Pons (tissue), 1 donor: Measurements from ENCODE around the gene ZNF292.
"Not testable (repeated sequence)": the region's sequence is repeated elsewhere in the genome, so short reads cannot be mapped to it uniquely, and the experiment has no call there.

Source experiments
- DNase-seq: peaks from one replicate; pipeline ENCODE4 v3.0.0-alpha.2; 2016; ENCODE audit warnings: low spot score

The ZNF292 gene

DNA sequence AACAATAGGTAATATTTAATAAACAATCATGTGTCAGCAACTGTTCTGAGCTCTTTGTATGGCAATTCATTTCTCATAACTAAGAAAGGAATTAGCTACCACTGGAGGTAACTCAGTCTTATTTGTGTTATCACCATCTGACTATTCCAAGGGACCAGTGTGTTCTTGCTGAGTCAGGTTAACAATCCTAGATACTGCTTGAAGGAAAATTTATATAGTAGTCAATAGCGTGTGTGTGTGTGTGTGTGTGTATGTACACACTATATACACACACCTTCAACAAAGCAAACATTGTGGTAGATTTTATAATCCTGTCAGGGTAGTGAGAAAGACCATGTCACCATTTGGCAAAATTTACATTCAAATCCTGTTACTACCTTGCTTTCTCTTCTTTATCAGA is 121.3 kb downstream of the ZNF292 start:
- no peak for DNase-seq

DNA sequence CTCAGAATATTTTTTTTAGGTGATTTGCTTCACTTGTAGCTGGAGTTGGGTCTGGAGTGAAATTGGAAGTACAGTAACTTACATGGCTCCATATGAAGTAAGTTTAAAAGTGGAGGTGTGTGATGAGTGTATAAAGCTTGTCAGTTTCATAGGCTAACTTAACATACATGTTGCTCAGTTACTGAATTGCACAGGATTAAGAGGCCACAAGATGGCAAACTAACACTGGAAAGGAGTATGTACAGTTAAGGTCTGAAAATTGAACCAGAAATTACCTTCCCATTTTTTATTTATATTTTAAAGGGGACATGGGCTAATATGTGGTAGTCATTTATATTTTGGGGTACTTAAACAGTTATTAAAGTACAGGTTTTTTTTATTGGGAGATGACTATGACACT is 121.8 kb downstream of the ZNF292 start:
- DNase-seq, result no peak

DNA sequence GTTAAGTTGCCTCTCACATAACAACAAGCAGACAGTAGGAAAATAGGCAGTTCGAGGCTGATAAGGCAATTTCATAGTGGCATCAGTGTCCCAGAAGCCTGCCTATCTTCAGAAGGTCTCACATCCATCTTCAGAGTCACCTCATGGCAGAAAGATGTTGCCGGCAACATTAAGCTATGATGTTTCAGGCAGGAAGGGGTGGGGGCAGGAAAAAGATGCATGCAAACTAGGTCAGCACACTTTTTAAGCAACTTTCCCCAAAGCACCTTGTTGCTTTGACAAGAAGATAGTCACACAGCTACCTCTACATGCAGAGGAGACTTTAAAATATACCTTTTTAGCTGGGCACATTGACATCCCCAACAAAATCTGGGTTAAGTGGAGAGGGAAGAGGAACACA is 123.8 kb downstream of the ZNF292 start:
- DNase-seq, result no peak

DNA sequence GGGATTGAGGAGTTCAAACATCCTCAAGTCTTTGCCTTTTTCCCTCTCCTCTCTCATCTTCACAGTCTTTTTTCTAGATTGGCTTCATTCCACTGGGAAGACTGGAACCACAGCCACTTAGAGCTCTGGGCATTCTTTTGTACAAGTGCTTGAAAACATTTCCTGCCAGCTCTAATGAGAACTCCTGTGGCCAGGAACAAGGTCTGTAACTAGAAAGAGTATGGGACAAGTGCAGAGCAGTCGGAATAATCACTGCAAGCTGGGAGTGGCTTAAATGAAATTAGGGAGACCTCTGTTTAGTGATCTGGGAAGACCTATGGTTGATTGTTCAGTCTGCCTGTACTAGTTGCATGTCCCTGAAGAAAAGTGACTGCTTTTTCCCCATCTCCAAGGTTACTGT is 126.1 kb downstream of the ZNF292 start:
- DNase-seq, result no peak

DNA sequence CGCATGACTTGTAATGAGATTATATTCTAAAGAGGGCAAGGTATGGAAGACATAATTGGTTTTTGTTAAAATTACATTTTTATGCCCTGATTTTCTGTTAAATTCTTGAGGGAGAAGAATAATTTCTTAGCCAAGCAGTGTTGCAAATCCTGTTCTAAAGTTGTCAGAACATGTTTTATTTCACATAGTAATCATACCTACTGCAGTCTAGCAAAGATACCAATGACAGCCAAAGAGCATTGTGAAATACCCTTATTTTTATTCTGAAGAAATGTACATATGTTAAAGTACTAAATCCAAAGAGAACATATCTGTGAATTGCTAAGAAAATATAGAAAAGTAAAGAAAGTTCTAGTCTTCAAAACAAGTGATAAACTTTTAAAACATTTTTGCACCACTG is 127.4 kb downstream of the ZNF292 start:
- DNase-seq, result no peak

DNA sequence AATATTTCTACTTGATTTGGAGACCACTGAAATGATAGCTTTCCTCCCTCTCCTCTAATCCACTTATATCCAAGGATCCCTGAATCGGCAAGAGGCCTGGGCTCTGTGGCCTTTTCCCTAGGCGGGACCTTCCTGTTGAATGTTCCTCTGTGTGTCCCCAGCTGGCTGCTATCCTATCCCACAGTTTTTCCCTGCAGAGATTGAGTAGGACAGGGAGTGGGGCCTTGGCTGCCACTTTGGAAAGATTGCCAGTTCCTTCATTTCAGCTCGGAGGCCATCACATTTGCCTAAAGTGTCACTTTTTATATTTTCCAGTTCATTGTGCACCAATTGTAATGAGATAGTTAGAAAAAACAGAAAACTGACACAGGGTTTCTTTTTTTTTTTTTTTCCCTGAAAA is 128.1 kb downstream of the ZNF292 start:
- no peak for DNase-seq

DNA sequence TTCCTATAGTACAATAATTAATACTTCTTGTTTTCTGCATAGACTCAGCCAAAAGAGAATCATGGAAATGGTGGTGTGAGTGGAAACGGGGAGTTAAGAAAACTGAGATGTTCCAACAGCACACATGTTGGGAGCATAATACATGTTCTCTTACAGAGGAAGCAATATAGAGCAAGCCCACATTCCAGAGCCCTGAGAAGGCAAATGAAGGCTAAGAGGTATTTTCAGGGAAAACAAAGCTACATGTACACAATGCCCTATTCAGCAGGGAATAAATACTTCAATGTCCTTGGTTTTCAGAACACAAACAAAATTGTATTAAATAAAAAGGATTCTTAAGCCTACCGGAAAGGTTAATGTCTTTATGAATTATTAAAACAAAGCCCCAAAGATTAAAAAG is 131.9 kb downstream of the ZNF292 start:
- no peak for DNase-seq

DNA sequence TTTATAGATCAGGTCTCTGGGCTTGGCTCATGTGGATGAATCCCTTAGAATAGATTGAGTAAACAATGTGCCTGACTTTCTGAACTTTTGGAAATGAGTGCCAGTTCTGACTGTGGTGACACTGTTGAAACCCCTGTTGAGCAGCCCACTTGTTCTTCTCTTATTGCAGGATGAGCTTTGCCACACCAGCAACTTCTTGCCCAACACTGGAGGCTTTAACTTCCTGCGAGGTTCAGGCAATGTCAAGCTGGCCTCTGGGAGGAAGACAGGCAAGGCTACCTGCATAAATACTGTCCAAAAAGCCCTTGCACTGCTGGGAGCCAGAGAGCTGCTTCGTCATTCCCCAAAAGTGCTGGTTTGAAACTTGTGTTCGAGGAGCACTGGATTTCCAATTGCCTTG is 134.2 kb downstream of the ZNF292 start:
- DNase-seq, result no peak

DNA sequence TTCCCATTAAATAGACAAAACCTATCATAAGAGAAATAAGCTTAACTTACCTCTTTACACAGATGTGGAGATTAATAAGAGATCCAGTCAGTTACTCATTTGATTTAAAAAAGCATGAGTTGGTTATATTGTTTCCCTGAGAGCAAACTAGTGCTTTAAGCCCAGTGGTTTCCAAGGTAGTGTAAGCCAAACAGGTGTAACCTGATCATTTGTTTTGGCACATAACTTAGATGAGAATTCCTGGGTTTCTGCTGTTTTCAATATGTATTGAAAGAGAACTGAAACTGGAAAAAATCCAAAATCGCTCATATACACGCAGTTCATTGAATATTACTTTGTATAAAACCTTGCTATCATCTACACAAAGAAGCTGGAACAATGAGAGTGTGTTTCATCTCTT is 136.5 kb downstream of the ZNF292 start:
- no peak for DNase-seq

DNA sequence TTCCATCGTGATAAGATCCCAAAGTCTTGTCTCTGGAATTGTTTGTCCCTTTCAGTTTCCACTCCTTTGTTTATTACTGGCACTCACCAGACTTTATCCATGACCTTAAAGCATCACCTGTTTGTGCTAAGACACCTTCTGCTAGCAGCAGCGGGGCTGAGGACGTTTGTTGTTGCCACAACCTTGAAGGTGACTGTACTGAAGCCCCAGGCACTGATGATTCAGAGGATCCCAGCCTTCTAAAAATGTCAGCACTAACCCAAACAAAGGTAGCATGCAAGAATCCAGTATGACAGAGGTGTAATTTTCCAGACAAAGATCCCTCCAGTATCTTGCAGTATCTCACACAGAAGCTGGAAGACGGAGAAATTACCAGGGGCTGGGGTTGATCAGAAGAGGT is 138.2 kb downstream of the ZNF292 start:
- DNase-seq, result no peak

DNA sequence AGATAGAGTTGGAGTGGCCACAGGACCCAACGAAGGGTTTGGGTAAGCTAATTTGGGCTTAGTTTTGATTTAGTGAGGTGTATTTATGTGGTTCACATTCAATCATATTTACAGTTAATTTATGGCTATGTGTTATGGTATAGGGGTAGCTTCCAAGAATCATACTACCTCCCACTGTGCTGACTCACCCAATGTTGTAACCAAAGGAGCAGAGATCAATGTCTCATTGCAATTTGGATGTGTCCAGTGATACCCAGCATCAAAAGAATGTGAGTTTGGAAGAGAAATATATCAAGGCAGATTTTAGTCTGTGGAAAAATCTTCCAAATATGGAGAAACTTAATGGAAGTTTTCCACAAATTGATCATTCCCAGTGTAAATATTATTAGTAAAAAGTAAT is 141.8 kb downstream of the ZNF292 start:
- DNase-seq, result no peak

DNA sequence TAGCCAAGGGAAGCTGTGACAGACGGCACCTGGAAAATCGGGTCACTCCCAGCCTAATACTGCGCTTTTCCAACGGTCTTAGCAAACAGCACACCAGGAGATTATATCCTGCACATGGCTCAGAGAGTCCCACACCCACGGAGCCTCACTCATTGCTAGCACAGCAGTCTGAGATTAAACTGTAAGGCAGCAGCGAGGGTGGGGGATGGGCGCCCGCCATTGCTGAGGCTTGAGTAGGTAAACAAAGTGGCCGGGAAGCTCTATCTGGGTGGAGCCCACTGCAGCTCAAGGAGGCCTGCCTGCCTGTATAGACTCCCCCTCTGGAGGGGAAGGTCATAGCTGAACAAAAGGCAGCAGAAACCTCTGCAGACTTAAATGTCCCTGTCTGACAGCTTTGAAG is 145.9 kb downstream of the ZNF292 start:
- DNase-seq, result not testable (repeated sequence)

DNA sequence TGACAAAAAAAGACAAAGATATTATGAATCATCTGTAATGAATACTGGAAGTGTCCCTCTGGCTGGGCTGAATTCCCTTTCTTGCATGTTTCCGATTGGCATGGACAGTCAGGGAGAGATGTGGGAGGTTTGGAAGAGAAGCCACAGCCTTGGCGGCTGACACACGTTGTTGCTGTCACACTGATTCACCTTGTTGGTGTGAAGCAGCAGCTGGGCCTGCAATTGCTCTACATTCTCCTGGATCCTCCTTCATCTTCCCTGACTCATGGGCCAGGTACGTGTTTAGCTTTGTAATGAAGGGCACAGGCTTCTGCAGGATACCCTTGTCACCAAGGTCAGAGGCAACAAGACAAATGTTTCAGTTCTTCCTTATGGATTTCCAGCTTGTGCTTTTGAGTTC is 153.6 kb downstream of the ZNF292 start:
- no peak for DNase-seq

DNA sequence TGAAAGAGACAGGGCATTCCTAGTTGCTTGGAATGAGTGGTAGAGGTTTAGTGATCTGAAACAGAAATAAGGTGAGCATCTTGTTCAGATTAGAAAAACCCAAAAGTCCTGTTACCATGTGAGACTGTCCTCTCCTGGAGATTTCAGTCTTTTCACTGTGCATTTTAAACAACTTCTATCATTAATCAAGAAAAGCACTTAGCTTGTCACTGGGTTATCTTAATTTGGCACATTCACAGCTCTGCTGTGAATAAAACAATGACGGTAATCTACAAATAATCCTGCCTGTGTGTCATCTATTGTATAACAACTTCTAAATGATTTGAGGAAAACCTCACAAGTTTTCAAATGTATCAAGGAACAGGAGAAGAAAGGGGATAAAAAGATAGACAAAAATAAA is 157.5 kb downstream of the ZNF292 start:
- no peak for DNase-seq
